ENCODE data around the gene EPHB6.

Gene EPHB6

DNA sequence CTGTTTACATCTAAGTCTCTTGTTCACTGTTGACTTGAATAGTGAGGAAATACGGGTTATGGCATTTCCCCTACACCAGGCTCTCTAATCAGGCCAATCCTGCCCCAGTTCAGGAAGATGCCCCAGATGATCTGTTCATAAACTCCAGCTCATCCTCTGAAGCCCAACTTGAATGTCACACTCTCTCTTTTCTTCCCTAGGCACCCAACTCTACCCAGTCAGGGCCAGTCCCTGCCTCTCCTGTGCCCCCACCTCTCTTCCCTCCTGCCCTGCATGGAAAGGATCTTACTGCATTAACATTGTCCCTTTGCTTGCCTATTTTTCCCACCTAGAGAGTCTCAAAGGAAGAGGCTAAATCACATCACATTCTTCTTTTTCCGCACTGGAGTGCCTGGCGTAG, 41.3 kb downstream of the EPHB6 start:
- DNase-seq (ENCODE audit: low read depth), result no peak
- TF ChIP-seq CTCF (conservative IDR thresholded peaks at IDR 0.05; ENCODE audit: low read length), result no peak
- H3K4me3 ChIP-seq (ENCODE audit: low read length), result no peak overlapping the region

- DNase-seq (ENCODE audit: low read depth), result no peak
- TF ChIP-seq CTCF (conservative IDR thresholded peaks at IDR 0.05; ENCODE audit: low read length), result no peak
- H3K4me3 ChIP-seq (ENCODE audit: low read length), result no peak overlapping the region
Measured at GRCh38 chr7:142896741-142897379, 42.0 kb downstream of the EPHB6 start.

DNA sequence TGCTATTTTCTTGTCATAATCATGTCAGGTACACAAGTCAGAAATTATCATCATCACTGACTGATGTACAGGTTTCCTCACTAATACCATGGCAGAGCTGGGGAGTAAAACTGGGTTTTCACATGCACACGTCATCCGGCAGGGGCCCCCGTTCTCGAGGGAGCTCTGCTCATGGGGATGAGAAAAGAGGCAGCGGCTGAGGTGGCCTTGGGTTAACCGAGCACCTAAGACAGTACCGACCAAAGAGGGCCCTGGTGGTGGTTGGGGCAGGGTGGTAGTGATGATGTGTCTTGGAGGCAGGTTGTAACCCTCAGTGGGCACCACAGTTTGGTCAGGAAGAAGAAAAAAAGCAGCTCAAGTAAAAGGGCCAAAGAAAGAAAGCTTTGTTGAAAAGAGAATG, 42.8 kb downstream of the EPHB6 start:
- no peak for DNase-seq (ENCODE audit: low read depth)
- H3K4me3 ChIP-seq (ENCODE audit: low read length), result no peak overlapping the region
- TF ChIP-seq CTCF (conservative IDR thresholded peaks at IDR 0.05; ENCODE audit: low read length), result no peak

DNA sequence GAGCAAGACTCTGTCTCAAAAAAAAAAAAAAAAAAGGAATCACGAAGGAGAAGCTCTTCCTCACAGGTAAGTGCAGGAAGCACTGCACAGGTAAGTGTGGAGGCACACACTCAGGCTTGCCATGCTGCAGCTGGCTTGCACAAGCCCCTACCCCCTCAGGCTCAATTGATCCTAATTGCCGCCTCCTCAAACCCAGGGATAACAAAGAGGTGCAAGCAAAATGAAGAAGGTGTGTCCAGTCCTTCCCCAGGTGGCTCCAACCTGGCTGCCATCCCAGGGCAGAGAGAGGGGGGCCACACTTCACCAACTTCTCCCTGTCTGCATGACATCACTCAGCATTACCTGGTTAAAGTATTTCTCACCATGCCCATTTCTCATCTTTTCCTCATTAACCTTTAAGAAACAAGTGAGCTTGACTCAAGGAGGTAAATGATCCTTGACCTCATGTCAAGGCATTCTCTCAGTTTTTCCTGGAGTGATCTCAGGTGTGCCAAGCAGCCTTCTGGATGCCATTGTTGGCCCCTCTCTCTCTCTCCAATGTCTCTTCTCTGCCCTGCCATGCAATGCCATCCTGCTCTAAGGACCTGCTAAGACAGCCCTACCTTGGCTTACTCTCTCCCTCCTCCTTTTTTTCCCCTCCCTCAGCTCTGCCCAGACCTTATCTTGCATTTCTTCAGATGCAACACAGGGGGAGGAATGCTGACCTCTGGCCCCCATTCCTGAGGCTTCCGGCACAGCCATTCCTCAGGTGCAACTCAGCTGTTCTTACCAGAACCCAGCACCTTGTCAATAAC, 43.7 kb downstream of the EPHB6 start:
- no peak for TF ChIP-seq CTCF (conservative IDR thresholded peaks at IDR 0.05; ENCODE audit: low read length)
- DNase-seq (ENCODE audit: low read depth), result no peak

GRCh38 chr7:142899661-142900060, 44.8 kb downstream of the EPHB6 start:
- H3K4me3 ChIP-seq (ENCODE audit: low read length), result no peak overlapping the region
- no peak for DNase-seq (ENCODE audit: low read depth)
- TF ChIP-seq CTCF (conservative IDR thresholded peaks at IDR 0.05; ENCODE audit: low read length), result no peak

More for the DNA sequence above, 43.7 kb downstream of the EPHB6 start:
- H3K4me3 ChIP-seq (ENCODE audit: low read length), result no peak overlapping the region

- no peak for DNase-seq (ENCODE audit: low read depth)
- no peak overlapping the region for H3K4me3 ChIP-seq (ENCODE audit: low read length)
- TF ChIP-seq CTCF (conservative IDR thresholded peaks at IDR 0.05; ENCODE audit: low read length), result no peak
Measured at GRCh38 chr7:142901426-142902259, 46.8 kb downstream of the EPHB6 start.
